Midbrain (tissue), 1 donor: Measurements from ENCODE around the gene ZBTB37.
"Not testable (repeated sequence)": the region's sequence is repeated elsewhere in the genome, so short reads cannot be mapped to it uniquely, and the experiment has no call there.

Experiments used
- DNase-seq: peaks from one replicate; lab custom pipeline; 2025; lab: John Stamatoyannopoulos, UW

Gene ZBTB37, protein sequence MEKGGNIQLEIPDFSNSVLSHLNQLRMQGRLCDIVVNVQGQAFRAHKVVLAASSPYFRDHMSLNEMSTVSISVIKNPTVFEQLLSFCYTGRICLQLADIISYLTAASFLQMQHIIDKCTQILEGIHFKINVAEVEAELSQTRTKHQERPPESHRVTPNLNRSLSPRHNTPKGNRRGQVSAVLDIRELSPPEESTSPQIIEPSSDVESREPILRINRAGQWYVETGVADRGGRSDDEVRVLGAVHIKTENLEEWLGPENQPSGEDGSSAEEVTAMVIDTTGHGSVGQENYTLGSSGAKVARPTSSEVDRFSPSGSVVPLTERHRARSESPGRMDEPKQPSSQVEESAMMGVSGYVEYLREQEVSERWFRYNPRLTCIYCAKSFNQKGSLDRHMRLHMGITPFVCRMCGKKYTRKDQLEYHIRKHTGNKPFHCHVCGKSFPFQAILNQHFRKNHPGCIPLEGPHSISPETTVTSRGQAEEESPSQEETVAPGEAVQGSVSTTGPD

GRCh38 chr1:173868266-173869020 lies at the start of gene ZBTB37:
Gene ZBTB37 (plus strand): TSS chr1:173868380. CDS start chr1:173870226, 1,846 bp downstream.
- DNase-seq: peak; percentile 63

DNA sequence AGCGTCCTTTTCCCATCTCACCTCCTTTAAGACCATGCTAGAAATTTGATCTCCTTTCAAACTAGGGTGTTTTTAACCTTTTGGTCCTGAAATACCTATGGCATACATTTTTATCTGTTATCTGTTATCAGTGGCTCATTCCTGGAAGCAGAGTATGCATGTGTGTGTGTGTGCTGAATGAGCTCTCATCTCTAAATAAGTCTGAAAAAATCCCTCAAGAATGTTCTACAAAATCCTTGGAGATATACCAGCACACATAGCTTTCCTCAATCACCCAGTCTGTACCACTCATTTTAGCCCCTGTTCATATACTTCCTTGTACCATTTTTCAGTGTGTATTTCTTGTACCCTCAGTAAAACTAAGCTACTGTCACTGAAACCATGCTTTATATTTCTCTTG lies 49.7 kb upstream of the ZBTB37 start:
- DNase-seq: no peak

- no peak for DNase-seq
These were observed 46.5 kb upstream of the ZBTB37 start for GRCh38 chr1:173821680-173822079.

DNA sequence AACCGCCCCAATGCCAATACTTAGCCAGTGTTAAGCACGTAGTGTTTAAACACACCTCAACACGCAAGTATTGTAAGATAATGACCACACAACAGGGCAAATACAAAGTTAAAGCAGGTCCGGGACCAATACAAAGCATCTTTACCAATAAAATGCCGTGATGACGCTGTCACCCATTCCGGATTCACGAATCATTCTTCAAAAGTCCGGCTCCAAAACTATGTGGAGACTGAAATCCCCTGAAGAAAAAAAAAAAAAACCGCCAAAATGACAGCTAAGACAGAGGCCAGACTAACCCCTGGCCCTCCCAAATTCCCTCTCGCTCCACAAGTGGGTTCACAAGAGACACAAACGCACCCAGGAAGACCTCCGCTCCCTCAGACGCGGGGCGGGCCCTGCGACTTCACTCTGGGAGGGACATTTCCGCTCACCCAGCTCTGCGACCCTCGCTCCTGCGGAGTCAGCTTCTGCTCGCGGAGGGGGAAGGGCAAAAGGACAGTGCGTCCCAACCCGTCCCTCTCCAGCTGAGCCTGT lies 44.3 kb upstream of the ZBTB37 start:
- DNase-seq: no peak

- DNase-seq: peak; percentile 98
These were observed 43.7 kb upstream of the ZBTB37 start, which contains the start of the genes CENPL and DARS2 for GRCh38 chr1:173824315-173825081. Gene CENPL (minus strand): TSS chr1:173824883. CDS start chr1:173811299, 13,584 bp downstream. Gene DARS2 (plus strand): TSS chr1:173824673. CDS start chr1:173825230, 557 bp downstream.

- no peak for DNase-seq
These were observed 40.6 kb upstream of the ZBTB37 start for GRCh38 chr1:173827611-173828010.

DNA sequence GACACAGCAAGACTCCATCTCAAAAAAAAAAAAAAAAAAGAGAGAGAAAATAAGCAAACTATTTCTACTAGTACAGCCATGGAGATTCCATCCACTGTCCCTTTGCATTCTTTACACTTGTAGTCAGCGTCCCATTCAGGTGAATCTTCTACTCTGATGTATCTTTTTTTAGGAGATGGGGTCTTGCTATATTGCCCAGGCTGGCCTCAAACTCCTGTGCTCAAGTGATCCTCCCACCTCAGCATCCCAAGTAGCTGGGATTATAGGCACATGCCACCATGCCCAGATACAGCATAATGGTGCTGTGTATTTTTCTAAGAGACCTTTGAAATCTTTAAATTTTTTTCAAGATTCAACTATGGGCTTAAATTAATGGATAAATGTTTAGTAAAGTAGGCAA lies 35.4 kb upstream of the ZBTB37 start:
- no peak for DNase-seq

DNA sequence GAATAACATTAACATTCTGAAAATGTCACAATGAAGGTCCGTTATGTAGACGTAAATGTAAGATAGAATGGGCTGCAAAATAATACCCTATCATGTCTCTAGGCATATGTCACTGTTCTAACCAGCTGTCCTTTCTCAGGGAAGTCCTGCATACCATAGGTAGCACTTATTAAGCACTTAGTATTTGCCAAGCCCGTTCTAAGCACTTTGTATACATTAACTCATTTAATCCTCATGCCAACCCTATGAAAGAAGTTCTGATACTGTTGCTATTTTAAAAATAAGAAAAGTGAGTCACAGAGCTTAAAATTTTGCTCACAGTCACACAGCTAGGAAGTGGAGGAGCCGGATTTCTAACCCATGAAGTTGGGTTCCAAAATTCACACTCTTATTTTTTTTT lies 16.1 kb upstream of the ZBTB37 start:
- no peak for DNase-seq

DNA sequence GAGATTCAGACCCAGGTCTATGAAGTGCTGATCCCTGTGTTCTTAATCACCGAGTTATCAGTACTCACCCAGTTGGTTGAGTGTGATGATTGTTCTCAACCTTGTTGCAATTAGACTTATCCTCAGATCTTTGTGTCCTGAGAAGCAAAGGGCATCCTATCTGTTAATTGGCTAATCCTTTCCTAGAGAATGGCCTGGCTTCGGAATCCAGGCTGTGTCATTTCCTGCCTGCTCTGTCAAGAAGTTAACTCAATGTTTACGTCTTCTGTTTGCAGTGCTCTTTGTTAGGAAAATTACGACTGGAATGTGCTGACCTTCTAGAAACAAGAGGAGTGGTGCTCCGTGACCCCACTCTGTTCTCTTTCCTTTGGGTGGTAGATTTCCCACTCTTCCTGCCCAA lies 15.1 kb upstream of the ZBTB37 start:
- DNase-seq: no peak

- no peak for DNase-seq
These were observed 12.2 kb upstream of the ZBTB37 start for GRCh38 chr1:173856014-173856413.

GRCh38 chr1:173856903-173857302 lies 11.3 kb upstream of the ZBTB37 start:
- DNase-seq: no peak

GRCh38 chr1:173857363-173857917 lies 10.7 kb upstream of the ZBTB37 start:
- DNase-seq: no peak

DNA sequence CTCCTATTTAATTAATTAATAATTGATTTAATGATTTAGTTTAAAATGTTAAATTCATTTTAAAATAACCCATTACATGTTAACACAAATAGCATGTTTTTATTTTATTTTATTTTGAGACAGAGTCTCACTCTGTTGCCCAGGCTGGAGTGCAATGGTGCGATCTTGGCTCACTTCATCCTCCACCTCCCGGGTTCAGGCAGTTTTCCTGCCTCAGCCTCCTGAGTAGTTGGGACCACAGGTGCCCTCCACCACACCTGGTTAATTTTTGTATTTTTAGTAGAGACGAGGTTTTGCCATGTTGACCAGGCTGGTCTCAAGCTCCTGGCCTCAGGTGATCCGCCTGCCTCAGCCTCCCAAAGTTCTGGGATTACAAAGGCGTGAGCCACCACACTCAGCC lies 8.6 kb upstream of the ZBTB37 start:
- DNase-seq: not testable (repeated sequence)

GRCh38 chr1:173860065-173860464 lies 8.1 kb upstream of the ZBTB37 start:
- DNase-seq: no peak

- DNase-seq: no peak
These were observed 6.4 kb upstream of the ZBTB37 start for GRCh38 chr1:173861731-173862145.

- not testable (repeated sequence) for DNase-seq
These were observed 5.9 kb upstream of the ZBTB37 start for GRCh38 chr1:173862146-173862768.

DNA sequence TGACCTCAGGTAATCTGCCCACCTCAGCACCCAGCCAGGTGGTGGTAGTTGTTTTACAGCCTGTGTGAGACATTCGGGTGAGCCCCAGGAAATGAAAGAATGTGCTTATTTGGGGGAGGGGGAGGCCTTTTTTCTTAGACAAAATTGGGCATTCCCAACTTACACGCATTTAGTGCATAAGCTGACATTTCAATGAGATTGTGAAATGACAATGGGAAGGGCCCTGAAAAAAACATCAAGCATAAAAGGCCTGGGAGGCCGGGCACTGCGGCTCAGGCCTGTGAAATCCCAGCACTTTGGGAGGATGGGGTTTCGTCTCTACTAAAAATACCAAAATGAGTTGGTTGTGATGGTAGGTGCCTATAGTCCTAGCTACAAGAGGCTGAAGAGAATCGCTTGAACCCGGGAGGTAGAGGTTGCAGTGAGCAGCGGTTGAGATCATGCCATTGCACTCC lies 5.4 kb upstream of the ZBTB37 start:
- no peak for DNase-seq

- DNase-seq: no peak
These were observed 4.7 kb upstream of the ZBTB37 start for GRCh38 chr1:173863224-173864161.

- DNase-seq: no peak
These were observed 3.9 kb upstream of the ZBTB37 start for GRCh38 chr1:173864179-173864867.
